GM12801 (cell line): Measurements from ENCODE around the gene UBE4A.

ENCODE experiments used
- TF ChIP-seq, protein P1 (sequence below): IDR thresholded peaks from one replicate; pipeline ENCODE4 v1.5.1; 2011; ENCODE audit warnings: control low read depth; ENCODE audit not compliant: insufficient read length; ENCODE audit errors: extremely low read depth

UBE4A gene

DNA sequence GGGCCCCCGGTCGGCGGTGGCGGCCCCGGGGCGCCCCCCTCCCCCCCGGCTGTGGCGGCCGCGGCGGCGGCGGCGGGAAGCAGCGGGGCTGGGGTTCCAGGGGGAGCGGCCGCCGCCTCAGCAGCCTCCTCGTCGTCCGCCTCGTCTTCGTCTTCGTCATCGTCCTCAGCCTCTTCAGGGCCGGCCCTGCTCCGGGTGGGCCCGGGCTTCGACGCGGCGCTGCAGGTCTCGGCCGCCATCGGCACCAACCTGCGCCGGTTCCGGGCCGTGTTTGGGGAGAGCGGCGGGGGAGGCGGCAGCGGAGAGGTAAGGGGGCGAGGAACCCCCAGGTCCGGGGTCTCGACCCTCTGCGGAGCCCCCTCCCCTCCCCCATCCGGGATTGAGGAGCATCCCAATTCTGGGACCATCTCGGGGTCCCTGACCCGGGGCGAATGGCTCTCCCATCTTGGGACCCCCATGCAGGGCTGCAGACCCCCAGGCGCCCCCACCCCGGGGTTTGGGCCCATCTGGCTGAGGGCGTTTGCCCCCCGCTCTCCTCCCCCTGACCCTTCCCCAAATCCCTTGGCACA, 77.3 kb downstream of the UBE4A start:
- TF ChIP-seq, protein P1, sequence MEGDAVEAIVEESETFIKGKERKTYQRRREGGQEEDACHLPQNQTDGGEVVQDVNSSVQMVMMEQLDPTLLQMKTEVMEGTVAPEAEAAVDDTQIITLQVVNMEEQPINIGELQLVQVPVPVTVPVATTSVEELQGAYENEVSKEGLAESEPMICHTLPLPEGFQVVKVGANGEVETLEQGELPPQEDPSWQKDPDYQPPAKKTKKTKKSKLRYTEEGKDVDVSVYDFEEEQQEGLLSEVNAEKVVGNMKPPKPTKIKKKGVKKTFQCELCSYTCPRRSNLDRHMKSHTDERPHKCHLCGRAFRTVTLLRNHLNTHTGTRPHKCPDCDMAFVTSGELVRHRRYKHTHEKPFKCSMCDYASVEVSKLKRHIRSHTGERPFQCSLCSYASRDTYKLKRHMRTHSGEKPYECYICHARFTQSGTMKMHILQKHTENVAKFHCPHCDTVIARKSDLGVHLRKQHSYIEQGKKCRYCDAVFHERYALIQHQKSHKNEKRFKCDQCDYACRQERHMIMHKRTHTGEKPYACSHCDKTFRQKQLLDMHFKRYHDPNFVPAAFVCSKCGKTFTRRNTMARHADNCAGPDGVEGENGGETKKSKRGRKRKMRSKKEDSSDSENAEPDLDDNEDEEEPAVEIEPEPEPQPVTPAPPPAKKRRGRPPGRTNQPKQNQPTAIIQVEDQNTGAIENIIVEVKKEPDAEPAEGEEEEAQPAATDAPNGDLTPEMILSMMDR = no peak

DNA sequence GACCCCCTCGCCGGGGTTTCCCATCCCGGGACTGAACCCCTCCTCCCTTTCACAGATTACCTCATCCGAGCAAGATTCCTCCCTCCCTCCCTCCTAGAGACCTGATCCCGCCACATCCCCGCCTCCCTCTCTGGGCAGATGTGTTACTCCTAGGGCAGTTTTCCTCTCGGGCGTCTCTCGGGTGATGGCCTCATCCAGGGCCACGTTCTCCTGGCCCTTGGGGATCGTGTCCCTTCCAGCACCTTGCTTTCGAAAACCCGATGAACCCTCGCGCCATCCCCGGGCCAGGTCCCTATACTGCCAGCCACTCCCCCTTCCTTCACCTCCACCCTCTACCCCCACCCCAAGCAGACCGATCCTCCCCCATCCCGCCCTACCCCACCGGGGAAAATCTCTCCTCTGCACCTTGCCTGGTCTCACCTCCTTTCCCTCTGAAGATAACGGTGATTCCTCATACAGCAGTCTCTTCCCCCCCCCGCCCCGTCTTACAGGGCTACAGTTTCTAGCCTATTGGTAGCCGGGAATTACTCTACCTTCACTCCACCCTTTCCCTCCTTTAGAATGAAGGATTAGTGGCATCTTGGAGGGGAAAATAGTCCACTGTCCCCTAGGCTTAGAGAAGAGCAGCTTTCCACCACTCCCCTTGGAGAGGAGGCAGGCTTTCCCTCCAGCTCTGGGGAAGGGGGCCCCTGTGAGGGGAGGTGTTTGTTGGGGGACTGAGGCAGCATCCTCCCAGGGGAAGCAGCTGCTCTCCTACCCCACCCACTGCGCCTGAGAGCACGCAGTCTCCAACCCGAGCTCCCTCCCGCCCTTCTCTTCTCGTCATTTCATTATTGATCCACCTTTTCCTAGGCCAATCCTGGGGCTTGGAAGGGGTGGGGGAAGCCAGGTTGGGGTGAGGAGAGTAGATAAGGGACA, 78.1 kb downstream of the UBE4A start:
- TF ChIP-seq, protein P1 = no peak

DNA sequence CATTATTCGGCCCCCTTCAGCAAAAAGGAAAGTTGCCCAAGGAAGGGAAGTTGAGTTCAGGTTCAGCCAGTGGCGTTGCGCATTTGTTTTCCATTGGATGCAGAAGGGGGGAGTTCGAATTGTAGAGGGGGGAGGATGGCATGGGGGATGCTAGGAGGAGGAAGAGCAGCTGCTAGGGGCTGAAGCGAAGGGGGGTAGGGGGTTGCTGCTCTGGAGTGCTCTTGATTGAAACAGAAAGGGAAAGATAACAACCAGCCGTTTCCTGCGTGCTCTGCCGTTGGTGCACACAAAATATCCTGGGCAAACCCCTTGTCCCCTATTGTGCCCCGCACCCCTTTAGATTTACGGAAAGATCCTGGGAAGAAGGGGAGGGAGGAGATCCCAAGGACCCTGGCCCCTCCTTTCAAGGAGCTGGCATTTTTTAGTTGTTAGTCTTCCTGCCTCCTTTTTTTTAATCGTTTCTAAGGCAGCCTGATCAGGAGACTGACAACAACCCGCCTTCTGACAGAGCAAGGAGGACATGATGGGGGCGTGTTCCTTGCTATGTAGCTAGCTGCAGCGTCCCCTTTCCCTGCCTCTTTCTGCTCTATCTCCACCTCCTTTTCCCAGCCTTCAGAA, 79.0 kb downstream of the UBE4A start:
- TF ChIP-seq, protein P1 = no peak

DNA sequence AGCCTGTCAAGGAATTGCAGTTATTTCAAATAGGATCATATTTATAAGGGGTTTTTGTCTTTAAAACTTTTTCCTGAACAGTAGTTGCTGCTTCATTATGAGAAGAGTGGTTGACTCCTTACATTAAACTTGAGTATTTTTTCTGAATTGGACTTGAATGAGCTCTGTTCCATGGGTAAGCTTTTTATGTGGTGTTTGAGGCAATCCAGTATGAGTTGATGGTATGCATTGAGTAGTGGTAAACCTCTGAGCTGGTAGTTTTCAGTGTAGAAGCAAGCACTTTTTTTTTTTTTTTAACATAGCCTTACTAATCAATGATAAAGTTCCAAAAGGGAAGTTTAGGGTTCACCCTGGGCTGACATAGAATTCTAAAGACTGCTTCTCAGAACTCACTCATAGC, 80.2 kb downstream of the UBE4A start:
- TF ChIP-seq, protein P1 = no peak

DNA sequence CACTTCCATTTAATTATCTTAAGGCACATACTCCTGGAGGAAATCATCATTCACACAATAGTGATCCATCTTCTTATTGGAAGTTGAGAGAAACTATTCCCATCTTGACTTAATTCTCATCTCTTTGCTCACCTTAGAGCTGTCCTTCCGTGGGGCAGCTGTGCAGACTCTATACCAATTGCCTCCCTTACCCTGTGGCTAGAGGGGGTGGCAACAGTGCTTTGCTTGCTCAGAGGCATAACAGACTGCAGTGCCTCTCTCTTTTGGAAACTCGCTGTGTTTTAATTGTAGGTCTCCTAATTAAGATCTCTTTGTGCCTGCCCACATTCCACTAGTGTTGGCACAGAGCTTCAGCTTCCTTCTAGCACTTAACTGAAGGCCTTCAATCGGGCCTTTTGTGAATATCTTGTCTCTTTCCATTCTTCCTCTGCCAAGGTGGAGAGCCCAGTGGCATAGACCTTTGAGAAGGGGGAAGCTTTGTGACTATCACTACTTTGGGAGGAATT, 82.4 kb downstream of the UBE4A start:
- TF ChIP-seq, protein P1 = no peak

DNA sequence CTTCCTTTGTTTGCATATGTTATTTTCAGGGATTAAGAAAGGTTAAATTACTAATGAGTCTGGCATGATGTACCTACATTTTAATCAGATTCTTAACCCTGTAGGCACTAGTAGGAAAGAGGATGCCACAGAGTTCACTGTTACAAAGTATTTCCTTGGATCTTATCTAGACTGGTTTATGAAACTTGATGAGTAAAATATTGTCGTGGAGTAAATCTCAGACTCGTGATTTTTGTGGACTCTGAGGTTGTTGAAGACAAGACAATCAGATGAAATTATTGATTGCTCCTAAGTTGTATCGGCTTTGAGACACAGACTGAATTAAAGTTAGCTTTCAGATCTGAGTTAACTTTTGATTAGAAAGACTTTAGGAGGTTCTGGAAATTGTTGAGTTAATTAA, 82.9 kb downstream of the UBE4A start:
- TF ChIP-seq, protein P1 = no peak

DNA sequence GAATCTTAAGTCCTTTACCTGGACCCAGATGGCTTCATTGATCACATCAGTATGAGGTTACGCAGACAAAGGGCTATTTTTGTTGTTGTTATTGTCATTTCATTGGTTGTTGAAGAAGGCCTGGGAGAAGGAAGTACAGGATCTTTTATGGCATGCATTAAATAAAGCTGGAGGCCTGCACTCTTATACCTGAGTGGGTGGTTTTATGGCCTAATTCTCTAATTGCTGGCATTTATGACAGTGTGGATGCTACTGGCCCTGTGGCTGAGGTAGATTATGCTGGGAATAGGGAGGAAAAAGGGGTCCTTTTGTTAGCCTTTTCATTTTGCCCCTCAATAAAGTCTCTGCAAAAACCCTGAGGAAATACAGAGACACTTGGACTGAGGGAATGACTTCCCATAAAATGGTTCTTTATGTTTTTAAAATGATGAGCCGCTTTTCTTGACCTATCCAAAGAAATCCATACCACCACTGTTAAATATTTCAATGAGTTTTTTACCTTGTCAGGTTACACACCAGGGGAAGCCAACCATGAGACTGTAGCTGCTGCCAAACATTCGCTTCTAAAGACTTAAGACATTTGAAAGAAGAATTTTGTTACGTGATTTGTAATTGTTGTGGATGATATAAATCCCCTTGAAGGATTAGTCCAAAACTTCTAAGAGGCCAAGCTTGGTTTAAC, 83.6 kb downstream of the UBE4A start:
- TF ChIP-seq, protein P1 = no peak
